Caki2 (cell line): ENCODE measurements around the gene TMEM258. TPM values are rescaled to one million over a fixed set of nuclear protein-coding genes. Genes with fewer than 3 reads are reported as not detected.

Experiments
- DNase-seq: peaks from one replicate; pipeline ENCODE4 v3.0.0-alpha.2; 2015; ENCODE audit warnings: low read depth
- in situ Hi-C: cut with HindIII; loops from 2 replicates; pipeline ENCODE4 v1.10.0; 2016; ENCODE audit warnings: low sequenced_read_pairs, low pct_unique_long_range_greater_than_20kb, mixed read lengths
- total RNA-seq: library from RNA; depleted of rRNA; stranded (reverse); fragments of >200 nt; shearing (Covaris generic); gene quantifications from 2 replicates; pipeline ENCODE4 v1.2.3, GENCODE V29; 2014; ENCODE audit warnings: low replicate concordance

Gene TMEM258
- total RNA-seq, 1 experiment from 2014 or later, result 85.2 TPM

DNA sequence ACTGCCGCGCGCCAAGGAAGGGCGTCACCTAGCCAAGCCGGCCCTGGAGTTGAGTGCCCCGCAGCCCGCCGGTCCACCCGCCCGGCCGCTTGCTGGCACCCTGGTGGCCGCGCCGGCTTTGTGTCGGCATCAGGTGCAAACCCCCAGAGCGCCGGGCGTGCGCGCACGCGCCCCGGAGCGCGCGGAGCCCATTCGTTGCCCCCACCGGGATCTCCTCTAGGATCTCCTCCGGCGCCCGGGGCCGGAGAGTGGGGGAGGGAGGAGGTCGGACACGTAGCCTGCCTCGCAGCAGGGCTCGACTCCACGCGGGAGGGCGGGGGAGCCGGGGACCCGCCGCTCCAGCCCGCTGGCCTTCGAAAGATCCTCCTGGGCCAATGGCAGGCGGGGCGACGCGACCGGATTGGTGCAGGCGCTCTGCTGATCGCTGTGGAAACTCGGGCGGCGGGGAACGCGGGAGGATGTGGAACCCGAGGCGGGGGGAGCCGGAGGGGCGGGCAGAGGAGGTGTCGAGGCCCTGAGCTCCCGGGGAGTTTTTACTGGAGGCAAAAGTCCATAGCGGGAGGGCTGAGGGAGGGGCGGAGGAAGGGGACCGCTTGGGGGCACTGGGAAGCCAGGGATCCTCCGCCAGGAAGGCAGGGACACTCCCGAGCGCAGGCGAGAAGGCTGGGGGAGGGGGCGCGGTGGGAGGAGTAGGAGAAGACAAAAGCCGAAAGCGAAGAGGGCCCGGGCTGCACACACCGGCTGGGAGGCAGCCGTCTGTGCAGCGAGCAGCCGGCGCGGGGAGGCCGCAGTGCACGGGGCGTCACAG is 35.4 kb upstream of the TMEM258 start, which contains the start of gene FADS2:
Gene FADS2 (plus strand): TSS at position 730 of the 808 bp plus-strand sequence. CDS start 91 bp downstream, outside the sequence.
- no peak for DNase-seq
- in situ Hi-C loops, result no loop called here

DNA sequence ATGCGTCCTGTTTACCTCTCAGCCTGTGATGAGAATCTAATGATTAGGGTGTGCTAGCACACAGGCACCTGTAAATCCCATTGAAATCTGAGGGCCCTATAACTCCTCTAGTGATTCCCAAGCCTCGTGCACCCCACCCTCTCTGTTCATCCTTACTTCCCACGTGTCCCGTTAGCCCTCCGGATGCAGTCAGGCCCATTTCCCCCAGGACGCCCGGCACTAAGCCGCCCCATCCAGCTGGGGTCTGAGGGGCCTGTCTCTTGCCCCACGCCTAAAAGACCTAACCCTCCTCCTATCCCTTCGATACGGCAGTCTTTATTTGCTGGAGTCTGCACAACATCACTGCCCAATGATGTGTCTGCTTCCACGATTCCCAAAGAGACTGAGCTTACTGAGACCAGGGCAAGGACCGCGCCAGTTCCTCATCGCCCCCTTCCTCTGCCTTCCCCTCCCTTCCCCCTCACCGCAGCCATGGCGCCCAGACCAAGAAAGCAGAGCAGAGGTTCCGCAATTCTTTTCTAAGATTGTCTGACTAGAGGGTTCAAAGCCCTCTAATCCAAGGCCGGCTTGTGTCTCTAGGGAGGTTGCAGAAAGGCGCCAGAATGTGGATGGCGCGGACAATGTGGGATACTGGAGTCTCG is 34.7 kb upstream of the TMEM258 start:
- DNase-seq, result no peak
- in situ Hi-C loops, result no loop called here

DNA sequence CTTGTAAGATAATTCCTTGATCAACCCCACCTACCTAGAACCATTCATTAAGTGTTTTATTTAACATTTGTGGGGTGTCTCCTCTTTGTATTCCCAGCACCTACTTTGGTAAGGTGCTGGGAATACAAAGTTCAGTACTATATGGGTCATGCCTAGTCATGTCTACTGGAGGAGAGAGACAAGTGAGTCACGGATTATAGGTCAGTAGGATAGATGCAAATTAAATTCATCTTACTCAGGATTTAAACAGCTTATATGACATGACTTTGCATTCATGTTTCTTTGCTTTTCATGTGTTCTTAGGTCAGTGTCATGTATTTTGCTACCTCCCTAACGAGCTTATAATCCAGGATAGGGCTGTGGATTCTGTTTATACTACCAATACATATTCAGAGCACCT is 27.8 kb upstream of the TMEM258 start:
- peak; percentile 63 for DNase-seq
- in situ Hi-C loops, result no loop called here

DNA sequence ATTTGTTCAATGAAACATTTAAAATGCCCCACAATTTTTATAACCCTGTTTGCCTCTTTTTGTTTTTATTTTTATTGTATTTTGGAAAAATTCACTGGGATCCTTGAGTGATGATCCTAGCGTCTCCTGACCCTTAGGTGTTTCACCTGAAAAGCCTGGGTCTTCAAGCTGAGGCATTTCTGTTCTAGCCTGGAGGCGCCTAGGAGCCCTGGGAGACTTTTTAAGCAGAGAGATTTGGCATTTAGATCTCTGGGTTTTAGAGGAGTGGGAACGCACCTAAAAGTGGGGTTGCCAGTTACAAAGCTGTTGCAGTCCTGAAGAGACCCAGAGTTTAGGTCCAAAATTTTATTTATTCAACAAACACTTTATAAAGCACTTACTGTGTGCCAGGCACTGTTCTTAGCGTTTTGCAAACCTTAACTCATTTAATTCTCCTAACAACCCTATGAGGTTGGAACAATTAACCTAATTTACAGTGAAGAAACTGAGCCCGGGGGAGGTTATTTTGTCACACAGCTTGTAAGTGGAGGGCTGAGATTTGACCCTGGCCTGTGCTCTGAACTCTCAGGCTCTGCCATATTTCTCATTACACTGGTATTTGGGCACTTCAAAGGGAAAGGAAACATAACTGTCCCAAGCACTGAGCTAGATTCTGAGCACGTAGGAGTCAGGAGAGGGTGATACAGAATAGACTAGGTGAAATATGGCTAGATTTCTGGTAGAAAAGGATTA is 25.2 kb upstream of the TMEM258 start:
- no peak for DNase-seq
- in situ Hi-C loops, result no loop called here

DNA sequence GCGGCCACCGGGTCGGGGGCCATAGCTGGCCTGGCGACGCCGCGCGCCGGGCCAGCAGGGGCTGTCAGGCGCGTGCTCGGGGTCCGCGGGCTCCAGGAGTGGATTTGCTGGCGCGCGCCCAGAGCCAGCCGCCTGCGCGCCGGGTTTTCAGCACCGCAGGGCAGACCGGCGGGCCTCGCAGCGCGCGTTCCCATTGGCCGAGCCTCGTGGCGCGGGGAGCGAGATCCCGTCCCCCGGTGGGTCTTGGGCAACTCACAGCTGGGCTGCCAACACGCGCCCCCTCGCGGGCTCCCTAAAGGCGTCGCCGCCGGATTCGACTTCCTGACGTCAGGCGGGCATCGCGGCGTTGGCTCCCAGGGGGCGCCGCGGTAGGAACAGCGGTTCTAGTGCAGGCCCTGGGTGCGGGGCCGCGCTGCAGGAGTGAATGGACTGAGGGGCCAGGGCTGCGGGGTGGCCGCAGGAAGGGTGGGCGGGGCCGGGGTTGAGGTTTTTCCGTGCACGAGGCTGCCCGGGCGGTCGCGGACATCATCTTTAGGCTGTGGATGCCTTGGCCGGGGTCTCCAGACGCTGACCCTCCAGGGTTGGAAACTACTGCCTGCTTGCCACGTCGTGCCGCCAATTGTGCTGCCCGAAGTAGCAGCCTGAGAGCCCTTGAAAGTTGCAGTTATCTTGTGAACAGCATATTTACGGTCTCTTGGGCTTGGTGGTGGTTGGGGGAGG is 24.5 kb upstream of the TMEM258 start, which contains the start of gene FADS1:
Gene FADS1 (minus strand): TSS at position 268 of the 720 bp plus-strand sequence. CDS start 74 bp downstream, at position 194.
- DNase-seq, result peak; percentile 92
- in situ Hi-C loops, result no loop called here

DNA sequence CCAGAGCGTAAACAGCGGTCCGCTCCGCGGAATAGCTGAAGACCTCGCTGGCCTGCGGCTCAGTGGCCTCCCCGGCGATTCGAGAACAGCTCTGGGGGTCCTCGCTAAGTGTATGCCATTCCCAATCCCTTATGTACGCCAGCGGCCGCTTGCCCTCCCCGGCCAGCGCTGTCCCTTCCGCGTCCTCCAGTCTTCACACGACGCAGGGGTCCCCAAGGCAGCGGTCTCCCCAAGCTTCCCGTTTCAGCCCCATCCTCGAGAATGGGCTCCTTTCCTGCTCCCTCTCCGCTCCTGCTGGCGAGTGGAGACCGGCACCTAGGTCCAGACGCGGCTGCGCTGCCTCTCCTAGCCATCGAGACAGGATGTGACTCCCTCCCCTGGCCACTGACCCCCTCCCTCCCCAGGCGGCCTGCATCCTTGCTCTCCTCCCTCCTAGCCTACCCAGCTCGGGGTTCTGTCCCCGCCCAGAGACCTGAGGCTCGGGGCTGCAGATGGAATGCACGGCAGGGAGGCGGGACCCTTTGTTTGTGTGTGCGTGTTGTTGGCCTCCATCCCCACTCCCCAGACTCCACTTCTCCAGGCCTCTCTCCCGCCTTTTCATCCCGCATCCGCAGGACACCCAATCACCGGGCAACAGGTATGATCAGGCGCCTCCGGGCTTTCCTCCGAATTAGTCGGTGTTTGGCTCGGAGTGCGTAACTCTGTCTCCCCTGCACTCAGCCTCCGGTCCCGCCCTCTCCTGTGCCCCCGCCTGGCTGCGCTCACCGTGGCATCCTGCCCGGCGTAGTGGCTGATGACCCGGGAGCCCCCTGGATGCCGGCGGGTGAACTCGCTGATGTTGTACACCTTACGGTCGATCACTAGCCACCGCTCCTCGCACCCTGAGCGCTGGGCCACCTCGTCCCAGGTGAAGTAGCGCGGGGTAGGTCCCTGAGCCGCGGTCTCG is 23.7 kb upstream of the TMEM258 start:
- in situ Hi-C loops, result no loop called here

DNA sequence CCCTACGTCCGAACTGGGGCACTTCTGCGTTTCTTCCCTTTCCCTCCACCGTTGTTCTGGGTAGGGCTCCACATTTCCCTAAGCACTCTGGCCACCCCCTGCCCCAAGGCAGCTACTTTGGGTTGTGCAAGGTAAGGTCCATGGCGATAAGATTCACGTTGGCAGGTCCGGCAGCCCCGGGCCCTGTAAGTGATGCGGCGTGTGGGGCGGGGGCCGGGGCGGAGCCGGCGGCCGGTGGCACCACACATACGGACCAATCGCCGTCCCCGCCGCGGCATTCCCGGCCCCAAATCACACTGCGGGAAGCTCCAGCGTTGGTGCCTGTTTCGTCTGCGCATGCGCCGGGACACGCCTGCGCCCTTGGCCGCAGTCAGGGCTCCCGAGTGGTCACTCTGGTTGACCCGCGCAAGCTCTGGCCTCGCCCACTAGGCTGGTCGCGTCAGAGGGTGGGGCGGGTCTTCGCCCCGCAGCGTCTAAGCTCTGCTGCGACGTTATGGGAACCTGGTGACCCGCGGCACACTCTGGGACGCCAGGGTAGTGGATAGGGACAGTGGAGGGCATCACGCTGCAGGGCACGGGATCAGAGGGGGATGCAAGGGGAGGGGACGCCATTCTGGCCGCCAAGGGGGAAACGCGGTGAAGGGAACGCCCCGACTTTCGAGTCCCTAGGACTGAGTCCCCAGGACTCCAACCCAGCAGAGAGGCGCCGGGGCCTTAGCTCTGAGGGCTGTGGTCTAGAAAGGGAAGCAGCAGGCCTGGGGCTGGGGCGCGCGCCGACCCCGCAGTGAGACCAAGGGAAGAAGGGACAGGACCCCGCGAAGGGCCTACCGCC is 22.8 kb upstream of the TMEM258 start:
- in situ Hi-C loops, result no loop called here
- DNase-seq, result peak; percentile 95

More for the DNA sequence above, 23.7 kb upstream of the TMEM258 start:
- peak; percentile 71 for DNase-seq

DNA sequence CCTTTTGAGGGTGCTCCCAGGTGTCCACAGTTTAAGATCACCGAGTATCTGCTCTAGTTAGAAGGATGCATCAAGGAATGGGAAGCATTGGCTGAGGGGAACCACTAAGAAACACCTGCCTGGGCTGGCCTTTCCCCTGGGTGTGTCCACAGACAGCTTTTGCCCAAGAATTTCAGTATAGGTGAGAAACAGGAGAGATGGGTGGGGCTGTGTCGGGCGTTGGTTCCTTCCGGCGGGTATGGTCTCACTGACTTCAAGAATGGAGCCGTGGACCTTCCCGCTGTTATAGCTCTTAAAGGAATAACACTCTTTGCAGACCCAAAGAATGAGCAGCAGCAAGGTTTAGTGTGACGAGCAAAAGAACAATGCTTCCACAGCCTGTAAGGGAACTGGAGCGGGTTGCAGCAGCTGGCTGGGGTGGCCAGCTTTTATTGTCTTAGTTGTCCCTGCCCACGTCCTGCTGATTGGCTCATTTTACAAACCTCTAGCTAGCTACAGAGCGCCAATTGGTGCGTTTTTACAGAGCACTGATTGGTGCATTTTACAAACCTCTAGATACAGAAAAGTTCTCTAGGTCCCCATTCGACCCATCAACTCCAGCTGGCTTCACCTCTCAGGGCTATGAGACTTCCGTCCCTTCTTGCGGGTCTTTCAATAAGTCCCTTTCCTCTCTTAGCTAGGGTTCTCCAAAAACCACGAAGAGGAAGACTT is 22.0 kb upstream of the TMEM258 start:
- no peak for DNase-seq
- in situ Hi-C loops, result no loop called here

DNA sequence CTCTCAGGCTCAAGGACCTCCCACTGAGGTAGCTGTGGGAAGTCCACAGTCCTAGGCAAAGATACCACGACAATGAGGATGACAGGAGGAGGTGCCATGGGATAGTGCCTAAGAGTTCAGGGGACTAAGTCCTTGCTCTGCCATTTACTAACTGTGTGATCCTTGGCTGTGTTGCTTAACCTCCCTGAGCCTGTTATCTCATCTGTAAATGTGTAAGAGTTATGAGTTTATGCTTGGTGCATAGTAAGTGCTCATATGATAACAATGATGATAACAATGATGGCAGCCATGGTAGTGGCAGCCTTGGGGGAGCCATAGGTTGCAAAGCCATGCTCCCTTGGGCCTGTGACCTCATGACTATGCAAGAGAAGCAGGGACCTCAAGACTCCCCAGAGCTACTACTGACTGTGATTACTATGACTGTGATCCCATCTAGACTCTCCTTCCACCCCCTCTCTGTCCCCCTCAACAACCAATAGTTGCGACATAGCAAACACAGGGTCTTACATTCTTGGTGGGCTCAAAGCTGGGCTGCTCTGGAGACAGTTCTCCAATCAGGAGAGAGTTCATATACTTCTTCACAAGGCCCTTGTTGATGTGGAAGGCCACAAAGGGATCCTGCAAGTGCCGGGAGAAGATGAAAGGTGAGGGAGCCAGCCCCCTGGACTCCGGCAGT is 20.5 kb upstream of the TMEM258 start:
- DNase-seq, result no peak
- in situ Hi-C loops, result no loop called here

DNA sequence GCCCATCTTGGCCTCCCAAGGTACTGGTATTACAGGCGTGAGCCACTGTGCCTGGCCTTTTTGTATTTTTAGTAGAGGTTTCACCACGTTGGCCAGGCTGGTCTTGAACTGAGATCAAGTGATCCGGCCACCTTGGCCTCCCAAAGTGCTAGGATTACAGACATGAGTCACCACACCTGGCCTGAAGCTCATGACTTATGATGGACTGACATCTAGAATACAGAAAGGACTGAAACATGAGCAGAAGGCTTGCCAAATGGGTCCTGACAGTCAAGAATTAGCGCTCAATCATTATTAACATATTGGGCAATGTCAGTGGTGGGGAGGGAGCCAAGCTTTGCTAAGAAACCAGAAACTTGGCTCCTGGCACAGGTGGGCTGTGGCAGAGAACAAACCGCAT is 19.4 kb upstream of the TMEM258 start:
- in situ Hi-C loops, result no loop called here

DNA sequence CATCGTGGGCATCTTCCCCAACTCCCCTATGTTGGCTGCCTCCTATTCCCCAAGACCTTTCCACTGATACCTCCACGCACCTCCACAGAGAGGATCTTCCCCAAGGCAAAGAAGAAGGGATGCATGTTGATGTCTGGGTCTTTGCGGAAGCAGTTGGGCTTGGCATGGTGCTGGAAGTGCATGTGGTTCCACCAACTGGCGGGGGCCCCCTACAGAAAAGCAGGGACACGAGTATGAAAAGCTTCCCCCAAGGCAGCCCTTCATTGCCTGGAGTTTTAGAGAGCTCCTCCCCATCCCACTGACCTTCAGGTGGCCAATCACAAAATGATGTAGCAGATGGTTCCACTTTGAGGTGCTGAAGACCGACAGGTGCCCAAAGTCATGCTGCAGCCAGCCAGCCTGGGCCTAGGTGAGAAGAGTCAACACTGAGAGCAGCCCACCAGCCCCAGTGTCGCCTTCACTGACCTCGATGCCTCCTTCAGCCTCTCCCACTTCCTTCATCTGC is 18.3 kb upstream of the TMEM258 start:
- DNase-seq, result no peak
- in situ Hi-C loops, result no loop called here

More for the DNA sequence above, 19.4 kb upstream of the TMEM258 start:
- no peak for DNase-seq

DNA sequence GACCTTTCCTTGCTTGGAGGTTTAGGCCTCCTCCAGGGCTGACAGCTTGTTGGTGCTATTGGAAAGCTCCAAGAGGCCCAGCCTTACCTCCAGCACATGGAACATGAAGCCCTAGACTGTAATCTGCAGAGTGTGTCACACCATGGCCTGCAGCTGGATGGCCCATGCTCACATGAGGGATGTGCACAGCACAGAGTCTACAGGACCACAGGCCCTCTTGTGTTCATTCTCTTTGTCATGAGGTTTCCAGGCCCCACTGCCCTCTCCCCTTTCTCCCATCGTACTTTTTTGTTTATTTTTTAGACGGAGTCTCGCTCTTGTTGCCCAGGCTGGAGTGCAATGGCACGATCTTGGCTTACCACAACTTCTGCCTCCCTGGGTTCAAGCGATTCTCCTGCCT is 14.4 kb upstream of the TMEM258 start:
- no peak for DNase-seq
- in situ Hi-C loops, result no loop called here

DNA sequence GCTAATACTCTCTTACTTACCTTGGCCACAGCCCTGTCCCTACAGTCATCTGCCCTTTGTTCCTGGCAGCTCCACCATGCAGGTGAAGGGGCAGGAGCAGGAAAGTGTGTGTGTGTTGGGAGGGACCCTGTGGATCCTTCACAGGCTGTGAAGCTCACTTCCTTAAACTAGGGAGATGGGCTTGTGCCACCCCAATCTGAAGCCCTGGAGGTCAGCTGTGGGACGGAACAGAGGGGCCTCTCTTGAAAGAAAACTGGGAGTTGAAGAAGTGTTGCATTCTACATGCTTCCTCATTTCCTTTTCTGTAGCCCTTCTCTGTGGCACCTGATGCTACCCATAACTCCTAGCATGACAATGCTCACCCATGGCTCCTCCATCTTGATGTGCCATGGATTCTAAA is 12.7 kb upstream of the TMEM258 start:
- in situ Hi-C loops, result no loop called here
- no peak for DNase-seq

DNA sequence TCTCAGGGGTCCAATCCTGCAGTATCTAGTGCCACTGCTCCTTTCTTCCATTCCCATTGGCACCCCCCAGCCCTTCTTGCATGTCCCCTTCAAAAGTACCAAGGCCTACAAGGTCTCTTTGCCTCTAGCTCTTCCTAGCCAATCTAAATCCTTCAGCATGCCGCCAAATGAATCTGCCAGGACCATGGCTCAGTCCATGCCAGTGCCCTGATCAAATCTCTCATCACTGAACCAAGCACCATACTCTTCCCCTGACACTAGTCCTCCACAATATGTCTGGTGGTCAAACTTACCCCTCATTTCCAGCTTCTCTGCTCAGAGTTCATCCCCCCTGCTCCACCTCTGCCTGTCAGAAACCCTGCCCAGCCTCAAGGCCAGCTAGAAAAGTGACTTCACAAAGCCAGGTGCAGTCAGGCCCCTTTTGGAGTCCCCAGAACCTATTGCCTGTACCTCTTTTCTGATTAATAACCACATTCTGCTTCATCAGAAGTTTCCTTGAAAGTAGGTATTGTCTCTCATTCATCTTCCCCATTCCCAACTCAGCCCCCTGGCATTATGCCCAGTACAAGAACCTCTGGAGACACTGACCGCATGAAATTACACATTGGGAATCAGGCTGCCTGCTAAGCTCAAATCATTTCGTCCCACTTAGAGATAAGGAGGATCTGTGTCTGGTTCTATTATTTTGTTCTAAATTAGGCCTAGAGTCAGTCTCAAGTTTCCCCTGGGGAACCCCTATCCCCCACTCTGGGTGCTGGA is 11.7 kb upstream of the TMEM258 start:
- DNase-seq, result no peak
- in situ Hi-C loops, result no loop called here

DNA sequence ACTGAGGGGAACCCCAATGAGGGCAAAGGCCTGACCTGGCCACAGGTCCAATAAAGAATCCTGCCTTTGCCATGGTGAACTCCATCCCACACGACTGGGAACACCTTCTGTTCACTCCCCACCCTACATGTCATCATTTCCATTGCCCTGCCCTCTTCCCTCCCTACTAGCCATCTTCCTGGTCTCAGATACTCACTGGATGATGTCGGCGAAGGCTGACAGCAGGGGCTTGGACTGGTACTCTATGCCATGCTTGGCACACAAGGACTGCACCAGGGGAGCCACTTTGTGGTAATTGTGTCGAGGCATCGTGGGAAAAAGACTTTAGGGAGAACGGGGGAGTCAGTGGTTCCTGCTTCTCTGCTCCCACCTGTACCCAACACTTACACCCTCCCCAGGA is 10.2 kb upstream of the TMEM258 start:
- no peak for DNase-seq
- in situ Hi-C loops, result no loop called here
